A204.1 (cell line): ENCODE data around the gene MICU1.
"Not testable (repeated sequence)": the region's sequence is repeated elsewhere in the genome, so short reads cannot be mapped to it uniquely, and the experiment has no call there.

Experiments used
- FAIRE-seq: peaks from 2 replicates; lab custom pipeline; 2012; peaks lifted over from hg19 to GRCh38; lab: Jason Lieb, UNC

MICU1 gene, protein sequence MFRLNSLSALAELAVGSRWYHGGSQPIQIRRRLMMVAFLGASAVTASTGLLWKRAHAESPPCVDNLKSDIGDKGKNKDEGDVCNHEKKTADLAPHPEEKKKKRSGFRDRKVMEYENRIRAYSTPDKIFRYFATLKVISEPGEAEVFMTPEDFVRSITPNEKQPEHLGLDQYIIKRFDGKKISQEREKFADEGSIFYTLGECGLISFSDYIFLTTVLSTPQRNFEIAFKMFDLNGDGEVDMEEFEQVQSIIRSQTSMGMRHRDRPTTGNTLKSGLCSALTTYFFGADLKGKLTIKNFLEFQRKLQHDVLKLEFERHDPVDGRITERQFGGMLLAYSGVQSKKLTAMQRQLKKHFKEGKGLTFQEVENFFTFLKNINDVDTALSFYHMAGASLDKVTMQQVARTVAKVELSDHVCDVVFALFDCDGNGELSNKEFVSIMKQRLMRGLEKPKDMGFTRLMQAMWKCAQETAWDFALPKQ

DNA sequence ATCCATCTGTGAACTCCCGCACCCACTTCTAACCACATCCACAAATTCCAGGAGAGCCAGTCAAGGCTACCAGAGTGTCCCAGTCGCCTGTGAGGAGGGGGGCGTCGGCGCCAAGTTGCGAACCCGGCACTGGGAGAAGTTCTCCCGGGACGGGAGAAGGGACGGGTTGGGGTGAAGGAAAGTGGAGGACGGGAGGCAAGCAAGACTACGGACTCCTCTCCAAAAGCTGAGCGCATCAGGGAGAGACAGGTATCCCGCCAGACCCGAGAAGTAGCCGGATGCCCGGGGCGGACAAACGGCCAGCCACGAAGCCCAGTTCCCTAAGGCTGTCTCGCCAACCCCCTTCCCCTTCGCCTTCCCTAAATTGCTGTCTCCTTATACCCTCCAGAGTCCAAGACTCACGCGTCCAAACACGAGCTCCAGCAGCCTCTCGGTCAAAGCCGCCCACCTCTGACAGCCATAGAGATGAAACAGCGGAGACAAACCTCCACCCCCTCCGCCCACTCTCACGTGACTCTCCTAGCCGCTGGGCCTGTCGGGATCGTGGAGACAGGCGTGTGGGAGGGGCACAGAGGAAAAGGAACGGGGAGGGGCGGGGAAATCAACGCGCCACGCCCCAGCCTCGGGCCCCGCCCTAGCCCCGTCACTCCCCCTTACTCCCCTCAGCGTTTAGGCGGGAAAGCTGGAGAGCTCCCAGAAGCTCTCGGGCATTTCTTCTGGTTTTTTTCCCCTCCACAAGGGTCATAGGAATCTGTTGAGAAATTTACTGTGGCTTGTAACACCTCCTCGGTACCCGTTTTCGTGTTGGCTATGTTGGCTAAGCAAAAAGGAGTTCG is at the start of gene MICU1:
TSS of gene MICU1 (minus strand) at position 472 of the 836 bp plus-strand sequence. CDS start 59,286 bp downstream, outside the sequence.
- peak; percentile 96 for FAIRE-seq

DNA sequence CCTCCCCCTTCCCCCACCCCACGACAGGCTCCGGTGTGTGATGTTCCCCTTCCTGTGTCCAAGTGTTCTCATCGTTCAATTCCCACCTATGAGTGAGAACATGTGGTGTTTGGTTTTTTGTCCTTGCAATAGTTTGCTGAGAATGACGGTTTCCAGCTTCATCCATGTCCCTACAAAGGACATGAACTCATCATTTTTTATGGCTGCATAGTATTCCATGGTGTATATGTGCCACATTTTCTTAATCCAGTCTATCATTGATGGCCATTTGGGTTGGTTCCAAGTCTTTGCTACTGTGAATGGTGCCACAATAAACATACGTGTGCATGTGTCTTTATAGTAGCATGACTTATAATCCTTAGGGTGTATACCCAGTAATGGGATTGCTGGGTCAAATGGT is 48.3 kb upstream of the MICU1 start:
- FAIRE-seq: not testable (repeated sequence)

DNA sequence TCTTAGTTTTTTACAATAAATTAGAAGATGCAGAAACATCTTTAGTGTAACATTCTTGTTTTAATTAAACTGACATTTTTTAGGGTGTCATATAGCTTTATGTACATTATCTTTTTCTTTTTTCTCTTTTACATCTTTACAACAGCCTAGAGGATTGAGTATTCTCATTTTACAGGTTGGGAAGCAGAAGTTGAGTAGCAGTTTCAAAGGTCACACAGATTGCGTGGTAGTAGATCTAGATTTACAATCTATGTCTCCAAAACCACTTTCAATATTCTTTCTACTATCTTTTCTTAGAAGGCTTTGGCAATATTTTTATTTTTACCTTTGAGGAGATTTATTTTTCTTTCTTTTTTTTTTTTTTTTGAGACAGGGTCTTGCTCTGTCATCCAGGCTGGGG is 47.4 kb upstream of the MICU1 start:
- FAIRE-seq: no peak

DNA sequence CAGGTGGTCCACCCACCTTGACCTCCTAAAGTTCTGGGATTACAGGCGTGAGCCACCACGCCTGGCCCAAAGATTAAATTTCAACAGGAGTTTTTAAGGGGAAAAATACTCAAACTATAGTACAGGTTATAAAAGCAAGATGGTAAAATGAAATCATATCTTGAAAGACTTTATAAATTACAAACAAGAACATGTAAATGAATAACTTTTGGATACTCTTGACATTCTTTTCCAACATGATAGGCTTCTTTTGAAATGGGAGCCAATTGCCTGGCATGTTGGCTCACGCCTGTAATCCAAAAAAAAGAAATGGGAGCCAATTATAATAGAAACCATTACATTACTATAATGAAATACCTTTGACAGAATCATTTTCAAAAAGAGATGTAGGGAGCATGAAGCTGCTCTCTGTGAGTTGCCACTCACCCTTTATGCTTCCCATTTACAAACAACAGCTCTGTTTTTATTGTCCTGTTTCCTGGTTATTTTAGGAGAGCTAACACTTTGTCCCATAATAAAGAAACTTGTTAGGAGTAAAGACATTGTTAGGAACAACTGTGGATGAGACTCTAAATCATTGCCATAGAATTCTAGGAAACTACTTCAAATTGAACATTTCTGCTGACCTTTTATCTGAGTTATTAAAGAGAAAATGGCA is 41.5 kb upstream of the MICU1 start:
- FAIRE-seq: no peak

DNA sequence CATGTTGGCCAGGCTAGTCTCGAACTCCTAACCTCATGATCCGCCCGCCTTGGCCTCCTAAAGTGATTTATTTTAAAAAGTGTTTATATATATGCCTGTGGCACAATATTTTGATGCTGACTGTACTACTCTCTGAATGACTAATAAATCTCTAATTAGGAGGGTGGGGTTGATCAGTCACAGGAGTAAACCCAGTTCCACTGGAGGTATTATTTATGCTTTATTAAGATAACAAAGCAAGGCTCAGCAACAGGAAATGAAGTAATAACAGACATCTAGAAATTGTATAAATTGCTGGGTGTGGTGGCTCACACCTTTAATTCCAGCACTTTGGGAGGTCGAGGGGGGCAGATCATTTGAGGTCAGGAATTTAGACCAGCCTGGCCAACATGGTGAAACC is 40.0 kb upstream of the MICU1 start:
- FAIRE-seq: no peak

DNA sequence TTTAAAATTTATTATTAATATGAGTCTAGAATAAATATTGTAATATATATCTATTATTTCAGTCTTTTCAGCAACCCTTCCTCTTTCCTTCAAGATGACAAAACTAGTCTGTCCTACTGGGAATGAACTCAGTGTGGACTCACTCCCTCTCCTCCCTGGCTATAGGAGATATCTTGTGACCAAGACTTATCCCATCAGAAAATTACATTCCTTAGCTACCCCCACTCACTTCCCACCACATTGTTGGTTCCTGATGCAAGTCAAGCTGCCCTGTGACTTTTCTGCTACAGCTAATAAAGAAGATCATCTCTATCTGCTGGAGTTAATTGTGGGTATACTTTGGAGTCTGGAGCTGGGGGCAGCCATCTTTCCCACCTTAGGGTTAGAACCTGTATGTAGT is 38.1 kb upstream of the MICU1 start:
- FAIRE-seq: no peak

DNA sequence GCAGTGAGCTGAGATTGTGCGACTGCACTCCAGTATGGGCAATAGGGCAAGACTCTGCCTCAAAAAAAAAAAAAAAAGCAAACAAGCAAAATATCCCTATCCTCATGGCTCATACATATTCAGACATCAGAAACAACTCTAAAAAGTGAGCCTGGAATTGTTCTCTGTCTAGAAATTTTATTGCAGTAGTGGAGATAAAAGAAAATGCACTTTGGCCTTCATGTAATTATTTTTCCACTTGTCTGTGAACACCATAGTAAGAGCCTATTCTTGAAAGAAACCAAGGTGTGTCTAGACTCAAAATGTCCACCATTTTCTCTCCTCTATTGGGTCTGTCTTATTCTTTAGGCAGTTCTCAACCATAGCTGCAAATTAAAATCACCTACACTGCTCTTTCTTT is 35.6 kb upstream of the MICU1 start:
- FAIRE-seq: no peak

DNA sequence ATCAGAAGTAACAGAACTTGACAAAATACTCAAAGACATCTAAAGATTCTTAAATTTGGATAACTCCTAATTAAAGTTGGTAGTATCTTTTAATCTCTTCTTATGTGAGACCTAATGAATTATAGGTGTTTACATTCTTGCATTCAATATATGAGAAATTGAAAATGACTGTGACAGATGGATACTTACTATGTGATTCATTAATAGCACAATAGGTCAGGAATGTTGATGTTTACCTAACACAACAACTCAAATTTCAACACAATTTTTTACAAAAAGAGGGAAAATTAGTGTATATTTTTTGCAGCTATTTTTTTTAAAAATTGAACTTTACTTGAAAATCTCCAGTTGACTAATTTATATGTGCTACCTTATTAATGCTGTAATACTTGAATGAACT is 34.3 kb upstream of the MICU1 start:
- FAIRE-seq: no peak

DNA sequence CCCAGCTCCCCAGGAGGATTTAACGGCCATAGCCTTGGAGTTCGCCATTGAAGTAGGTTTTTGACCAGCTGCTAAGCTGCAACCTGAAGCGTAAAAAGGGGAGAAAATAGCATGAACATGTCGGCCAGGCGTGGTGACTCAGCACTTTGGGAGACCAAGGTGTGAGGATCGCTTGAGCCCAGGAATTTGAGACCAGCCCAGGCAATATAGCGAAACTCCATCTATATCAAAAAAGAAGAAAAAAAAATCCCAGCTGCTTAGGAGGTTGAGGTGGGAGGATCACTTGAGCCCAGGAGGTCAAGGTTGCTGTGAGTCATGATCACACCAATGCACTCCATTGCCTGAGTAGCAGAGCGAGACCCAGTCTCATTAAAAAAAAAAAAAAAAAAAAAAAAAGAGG is 33.8 kb upstream of the MICU1 start:
- no peak for FAIRE-seq

DNA sequence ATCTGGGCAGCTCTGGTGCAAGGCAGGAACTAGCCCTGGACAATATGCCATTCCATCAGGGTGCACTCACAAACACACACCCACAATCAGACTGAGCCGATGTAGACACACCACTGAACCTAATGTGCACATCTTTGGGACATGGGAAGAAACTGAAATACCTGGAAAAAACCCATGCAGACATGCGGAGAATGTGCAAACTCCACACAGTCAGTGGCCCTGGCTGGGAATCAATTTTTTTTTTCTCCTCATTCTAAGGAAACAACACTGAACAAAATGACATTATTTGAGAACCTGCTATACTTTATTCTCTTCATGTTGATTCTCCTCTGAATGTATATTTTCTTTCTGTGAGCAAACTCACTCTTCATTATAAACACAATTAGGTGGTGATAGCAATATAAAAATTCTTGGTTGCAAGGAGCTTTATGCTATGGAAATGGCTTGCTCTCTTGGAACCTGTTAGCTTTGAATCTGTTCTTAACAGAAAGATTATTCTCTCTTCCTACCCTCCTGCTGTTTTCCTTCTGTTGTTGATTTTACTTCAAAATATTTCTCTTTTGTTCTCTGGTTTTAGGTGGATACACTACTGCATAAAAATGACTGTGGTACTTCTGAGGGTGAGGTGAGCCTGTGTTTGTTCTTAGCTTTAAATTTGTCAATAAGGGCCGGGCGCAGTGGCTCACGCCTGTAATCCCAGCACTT is 33.0 kb upstream of the MICU1 start:
- FAIRE-seq: no peak

DNA sequence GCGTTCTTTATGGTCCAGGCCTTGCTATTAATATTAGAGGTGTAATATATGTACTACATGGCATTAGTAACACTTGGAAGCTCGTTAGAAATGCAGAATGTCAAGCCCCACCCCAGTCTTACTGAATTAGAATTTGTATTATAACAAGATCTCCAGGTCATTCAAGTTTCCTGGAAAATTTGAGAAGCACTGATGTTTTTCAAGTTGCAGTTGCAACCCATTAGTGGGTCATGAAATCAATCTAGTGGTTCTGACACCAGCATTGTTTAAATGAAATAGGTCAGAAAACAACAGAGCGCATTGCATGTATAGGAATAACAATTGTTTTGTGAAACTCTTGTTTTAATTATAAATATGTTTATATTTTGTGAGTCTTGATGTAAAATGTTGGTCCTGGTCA is 28.8 kb upstream of the MICU1 start:
- no peak for FAIRE-seq

DNA sequence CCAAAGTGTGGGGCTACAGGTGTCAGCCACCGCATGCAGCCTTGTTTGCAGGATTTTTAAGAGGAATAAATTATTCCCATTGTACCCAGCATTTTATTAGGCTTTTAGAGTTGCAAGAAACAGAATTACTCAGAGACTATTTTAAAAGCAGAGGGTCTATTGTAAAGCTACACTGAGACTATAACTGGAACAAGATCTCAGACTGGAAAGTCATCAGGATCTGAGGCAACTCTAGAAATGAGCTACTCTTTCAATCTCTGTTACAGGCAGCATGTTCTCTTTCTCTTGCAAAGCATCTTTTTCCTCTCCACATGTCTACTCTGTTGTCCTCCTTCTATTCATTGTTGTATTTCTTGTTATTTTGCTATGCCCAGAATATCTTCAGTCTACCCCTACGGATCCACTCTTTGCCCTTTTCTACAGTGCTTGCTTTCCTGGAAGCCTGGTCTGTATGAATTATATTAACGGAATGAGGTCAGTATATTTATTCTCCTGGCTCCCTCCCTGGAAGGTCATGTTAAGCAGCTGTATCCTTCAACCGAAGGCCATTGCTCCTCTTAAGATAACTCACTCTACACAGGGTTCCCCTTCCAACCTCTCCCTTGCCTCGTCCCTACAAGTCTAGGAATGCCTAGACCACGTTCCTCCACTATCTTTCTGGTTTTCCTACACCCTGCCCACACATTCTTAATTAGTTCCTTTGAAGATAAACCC is 27.7 kb upstream of the MICU1 start:
- no peak for FAIRE-seq

DNA sequence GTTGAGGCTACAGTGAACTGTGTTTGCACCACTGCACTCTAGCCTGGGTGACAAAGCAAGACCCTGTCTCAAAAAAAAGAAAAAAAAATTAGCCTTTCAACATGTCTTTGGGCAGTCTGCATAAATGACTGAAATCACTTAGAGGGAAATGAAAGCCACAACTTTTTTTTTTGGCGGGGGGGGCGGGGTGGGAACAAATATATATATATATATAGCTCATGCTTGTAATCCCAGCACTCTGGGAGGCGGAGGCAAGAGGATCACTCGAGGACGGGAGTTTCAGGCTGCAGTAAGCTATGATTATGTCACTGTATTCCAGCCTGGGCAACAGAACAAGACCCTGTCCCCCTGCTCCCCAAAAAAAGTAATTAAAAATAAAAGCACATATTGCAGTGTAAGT is 23.4 kb upstream of the MICU1 start:
- no peak for FAIRE-seq

DNA sequence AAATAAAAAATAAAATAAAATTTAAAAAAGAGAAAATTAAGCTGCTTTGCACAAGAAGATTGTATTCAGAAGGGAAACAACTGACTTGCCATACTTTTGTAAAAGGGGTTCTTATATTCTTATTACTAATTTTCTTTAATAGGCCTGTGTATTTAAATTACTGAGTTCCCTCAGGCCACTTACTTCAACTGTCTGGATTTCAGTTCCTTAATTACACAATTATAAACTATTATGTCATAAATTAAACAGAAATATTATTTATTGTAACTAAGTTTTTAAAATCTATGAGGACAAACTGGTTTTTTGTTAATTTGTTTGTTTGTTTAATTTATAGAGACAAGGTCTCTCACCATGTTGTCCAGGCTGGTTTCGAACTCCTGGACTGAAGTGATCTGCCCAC is 22.4 kb upstream of the MICU1 start:
- no peak for FAIRE-seq

DNA sequence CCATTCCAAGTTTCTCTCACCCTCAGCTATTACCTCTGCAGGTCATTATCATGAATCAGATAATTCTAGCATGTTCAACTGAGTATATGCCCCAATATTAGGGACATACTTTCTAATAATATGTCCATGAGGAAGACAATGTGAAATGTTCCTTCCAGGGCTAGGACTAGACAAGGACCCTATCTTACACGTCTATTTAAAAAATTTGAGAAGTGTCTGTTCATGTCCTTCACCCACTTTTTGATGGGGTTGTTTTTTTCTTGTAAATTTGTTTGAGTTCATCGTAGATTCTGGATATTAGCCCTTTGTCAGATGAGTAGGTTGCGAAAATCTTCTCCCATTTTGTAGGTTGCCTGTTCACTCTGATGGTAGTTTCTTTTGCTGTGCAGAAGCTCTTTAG is 21.1 kb upstream of the MICU1 start:
- FAIRE-seq: not testable (repeated sequence)

DNA sequence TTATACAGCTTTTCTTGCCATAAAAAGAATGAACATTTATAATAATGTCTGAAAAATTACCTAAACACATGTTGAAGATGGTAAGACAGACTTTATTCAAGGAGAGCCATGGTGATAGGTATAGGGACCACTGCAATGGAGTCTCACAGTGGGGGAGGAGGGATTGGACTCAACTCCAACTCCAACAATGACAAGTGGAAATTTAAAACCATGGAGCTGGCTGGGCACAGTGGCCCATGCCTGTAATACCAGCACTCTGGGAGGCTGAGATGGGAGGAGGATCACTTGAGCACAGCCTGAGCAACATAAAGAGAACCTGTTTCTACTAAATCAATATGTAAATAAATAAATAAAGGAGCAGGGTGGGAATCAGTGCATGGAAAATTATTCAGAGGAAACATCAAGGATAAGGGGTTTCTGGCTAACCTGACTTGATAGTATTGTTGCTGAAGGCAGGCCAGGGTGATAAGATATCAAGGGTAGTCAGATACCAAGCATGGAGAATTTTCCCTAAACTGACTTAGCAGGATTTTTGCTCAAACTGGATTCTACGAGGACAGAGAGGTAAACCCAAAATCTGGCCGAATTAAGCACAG is 19.5 kb upstream of the MICU1 start:
- FAIRE-seq: no peak

DNA sequence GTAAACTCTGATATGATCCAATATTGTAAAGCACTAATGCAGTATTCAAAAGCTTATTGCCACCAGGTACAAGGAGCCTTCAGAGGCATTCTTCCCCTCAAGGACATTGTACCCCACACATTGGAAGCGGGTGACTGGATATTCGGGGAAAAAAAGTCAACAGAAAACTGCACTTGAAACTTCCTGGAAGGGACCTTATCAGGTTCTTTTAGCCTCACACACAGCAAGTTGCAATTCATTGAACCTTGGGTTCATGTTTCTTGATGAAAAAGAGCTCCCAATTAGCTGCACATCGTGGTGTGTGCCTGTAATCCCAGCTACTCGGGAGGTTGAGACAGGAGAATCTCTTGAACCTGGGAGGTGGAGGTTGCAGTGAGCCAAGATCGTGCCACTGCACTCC is 16.4 kb upstream of the MICU1 start:
- FAIRE-seq: no peak

DNA sequence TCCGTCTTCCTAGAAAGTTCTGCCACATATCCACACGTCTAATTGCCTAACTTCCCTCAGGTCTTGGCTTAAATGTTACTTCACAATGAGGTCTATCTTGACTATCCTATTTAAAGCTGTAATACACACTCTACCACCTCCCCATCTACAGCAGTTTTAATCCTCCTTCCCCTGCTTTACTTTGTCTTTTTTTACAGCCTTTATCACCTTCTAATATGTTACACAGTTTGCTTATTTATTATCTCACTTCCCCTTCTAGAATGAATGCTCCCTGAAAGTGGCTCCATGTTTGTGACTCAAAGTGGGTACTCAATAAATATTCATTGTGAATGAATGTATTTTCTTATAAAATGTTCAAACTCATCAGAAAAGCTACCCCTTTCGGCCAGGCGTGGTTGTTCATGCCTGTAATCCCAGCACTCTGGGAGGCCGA is 13.6 kb upstream of the MICU1 start:
- FAIRE-seq: no peak

DNA sequence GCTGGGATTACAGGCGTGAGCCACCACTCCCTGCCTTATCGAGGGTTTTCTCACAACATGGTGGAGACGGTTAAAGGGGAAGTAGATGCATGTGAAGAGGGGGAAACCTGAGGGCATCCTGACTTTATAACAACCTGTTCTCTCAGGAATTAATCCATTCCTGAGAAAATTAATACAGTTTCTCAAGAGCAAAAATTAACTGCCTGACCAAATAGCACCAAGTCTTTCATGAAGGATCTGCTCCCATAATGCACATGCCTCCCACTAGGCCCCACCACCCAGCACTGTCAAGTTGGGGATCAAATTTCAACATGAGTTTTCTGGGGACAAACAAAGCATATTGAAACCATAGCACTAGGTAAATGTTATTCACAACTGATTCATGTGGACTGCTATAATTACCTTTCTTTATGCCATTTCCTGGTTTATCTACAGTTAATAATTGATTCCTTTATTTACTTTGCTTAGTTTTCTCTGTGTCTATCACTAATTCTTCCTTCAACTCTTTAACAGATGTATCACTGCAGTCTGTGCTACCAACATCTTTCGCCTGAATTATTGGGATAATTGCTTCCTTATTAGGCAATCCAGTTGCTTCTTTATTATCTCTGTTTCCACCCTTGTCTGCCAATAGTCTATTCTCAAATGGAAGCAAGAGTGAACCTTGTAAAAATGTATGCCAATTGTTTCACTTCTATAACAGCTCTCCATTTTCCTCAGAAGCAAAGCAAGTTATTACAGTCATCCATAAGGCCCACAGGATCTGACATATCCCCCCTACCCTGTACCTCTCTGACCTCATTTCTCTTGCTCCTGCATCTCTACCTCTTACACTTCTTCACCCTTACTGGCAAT is 12.9 kb upstream of the MICU1 start:
- no peak for FAIRE-seq

DNA sequence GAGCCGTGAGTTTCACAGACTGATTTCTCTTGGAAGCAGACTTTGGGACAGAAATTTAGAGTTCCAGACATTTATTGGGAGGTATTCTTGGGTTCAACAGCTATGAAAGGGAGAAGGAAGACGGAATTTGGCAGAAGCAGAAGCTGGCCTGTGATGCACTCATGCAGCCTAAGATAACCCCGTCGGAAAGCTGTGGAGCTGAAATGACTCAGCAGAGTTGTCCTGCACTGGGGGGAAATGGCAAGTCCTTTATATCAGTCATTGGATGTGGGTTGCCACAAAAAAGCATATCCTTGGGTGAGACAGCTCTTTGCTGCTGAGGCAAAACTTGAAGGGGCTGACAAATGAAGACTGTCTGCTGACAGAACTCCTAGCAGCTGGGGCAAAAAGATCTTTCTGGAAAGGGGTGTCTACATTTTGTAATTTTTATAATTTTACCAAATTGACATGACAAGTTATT is 11.5 kb upstream of the MICU1 start:
- no peak for FAIRE-seq
